Measurements from ENCODE around the gene AKAP12. TPM values are rescaled to one million over a fixed set of nuclear protein-coding genes. Genes with fewer than 3 reads are reported as not detected.

Gene AKAP12
- total and polyA plus RNA-seq, 2 experiments from 2014 or later, result 90.1 to 137 TPM

GRCh38 chr6:151211075-151211474, 28.7 kb upstream of the AKAP12 start (continued):
- no peak for TF ChIP-seq NANOG (IDR thresholded peaks at IDR 0.05; ENCODE audit: borderline replicate concordance)

- Histone ChIP-seq H3F3A (replicated peaks; ENCODE audit: low read depth) (no peaks in the 10 kb centered on the region), H2AFZ (no peak overlapping the region), H3K4me3 (no peak overlapping the region), H4K20me1 (replicated peaks; ENCODE audit: insufficient read depth) (no peaks in the 10 kb centered on the region), H3K27ac (ENCODE audit: low read depth) (no peak overlapping the region), H3K4me2 (no peak overlapping the region), H3K79me2 (replicated peaks; ENCODE audit: insufficient read depth) (no peaks in the 10 kb centered on the region), H3K4me1 (ENCODE audit: insufficient read depth) (no peaks in the 10 kb centered on the region), H3K36me3 (ENCODE audit: insufficient read depth) (no peaks in the 10 kb centered on the region; the same call in 1 of the 2 replicates), H3K27me3 (ENCODE audit: insufficient read depth) (no peaks in the 10 kb centered on the region), H3K9me2 (ENCODE audit: insufficient read depth) (no peaks in the 10 kb centered on the region)
- no peak overlapping the region for H3K4me3 Mint-ChIP-seq
- no peak overlapping the region for H3K27ac Mint-ChIP-seq
- peaks cover 30% of the 10 kb centered on the region for H3K9me3 Mint-ChIP-seq
- DNase-seq (ENCODE audit: low spot score) (no peak), ATAC-seq (no peak)
- peaks cover 3% of the 10 kb centered on the region for H3K27me3 Mint-ChIP-seq (ENCODE audit: insufficient read depth, low read depth, poor library complexity)
- peaks cover 14% of the 10 kb centered on the region; the same call in 1 of the 3 replicates for H3K36me3 Mint-ChIP-seq (ENCODE audit: low read depth)
- no peak for TF ChIP-seq CREB1 (CRISPR knock-in tag; IDR thresholded peaks at IDR 0.05; ENCODE audit: low read depth)
- TF ChIP-seq EZH2 (IDR thresholded peaks at IDR 0.05; ENCODE audit: low read depth, unreplicated experiment), result no peak
- no peak for TF ChIP-seq STAT1 (IDR thresholded peaks at IDR 0.05; ENCODE audit: unreplicated experiment)
- no peak for TF ChIP-seq NANOG (IDR thresholded peaks at IDR 0.05; ENCODE audit: borderline replicate concordance)
- no peak for TF ChIP-seq ZNF331 (CRISPR knock-in tag; IDR thresholded peaks at IDR 0.05; ENCODE audit: low read depth)
- no peak for TF ChIP-seq ETS1 (IDR thresholded peaks at IDR 0.05)
- no peak for TF ChIP-seq POLR2AphosphoS5 (IDR thresholded peaks at IDR 0.05; ENCODE audit: low read depth)
- TF ChIP-seq EZH2phosphoT487 (IDR thresholded peaks at IDR 0.05; ENCODE audit: unreplicated experiment), result no peak
- no peak for TF ChIP-seq JUNB (IDR thresholded peaks at IDR 0.05; ENCODE audit: unreplicated experiment)
- no peak for TF ChIP-seq CTCF (conservative IDR thresholded peaks at IDR 0.05; ENCODE audit: low read depth in 2 of 2)
- peaks cover 4% of the 10 kb centered on the region for H3K4me1 Mint-ChIP-seq
These were observed 26.4 kb upstream of the AKAP12 start for GRCh38 chr6:151213352-151213751.

GRCh38 chr6:151215999-151216398, 23.8 kb upstream of the AKAP12 start:
- no peaks in the 10 kb centered on the region for H3K4me1 ChIP-seq (ENCODE audit: insufficient read depth)
- H3K79me2 ChIP-seq (replicated peaks; ENCODE audit: insufficient read depth), result no peaks in the 10 kb centered on the region
- peaks cover 4% of the 10 kb centered on the region for H3K4me1 Mint-ChIP-seq
- DNase-seq (ENCODE audit: low spot score), result peak; percentile 29
- no peaks in the 10 kb centered on the region for H3K36me3 ChIP-seq (ENCODE audit: insufficient read depth)
- no peak overlapping the region for H3K27ac Mint-ChIP-seq
- H3K9me3 Mint-ChIP-seq, result peaks cover 21% of the 10 kb centered on the region
- H3K27me3 Mint-ChIP-seq (ENCODE audit: insufficient read depth, low read depth, poor library complexity), result peaks cover 4% of the 10 kb centered on the region
- no peak overlapping the region for H3K4me2 ChIP-seq
- peak overlapping the region; percentile 83; the same call in 1 of the 2 replicates for H2AFZ ChIP-seq
- peak; percentile 67 for ATAC-seq
- TF ChIP-seq CTCF (conservative IDR thresholded peaks at IDR 0.05; ENCODE audit: low read depth in 2 of 2) (peak; percentile 25 to 26), ZNF331 (CRISPR knock-in tag; IDR thresholded peaks at IDR 0.05; ENCODE audit: low read depth) (no peak), STAT1 (IDR thresholded peaks at IDR 0.05; ENCODE audit: unreplicated experiment) (no peak), ZNF114 (CRISPR knock-in tag; IDR thresholded peaks at IDR 0.05) (no peak), NANOG (IDR thresholded peaks at IDR 0.05; ENCODE audit: borderline replicate concordance) (no peak), EZH2phosphoT487 (IDR thresholded peaks at IDR 0.05; ENCODE audit: unreplicated experiment) (no peak)
- H3K27ac ChIP-seq (ENCODE audit: low read depth), result no peak overlapping the region
- no peaks in the 10 kb centered on the region for H3K27me3 ChIP-seq (ENCODE audit: insufficient read depth)
- H3K9me2 ChIP-seq (ENCODE audit: insufficient read depth), result no peaks in the 10 kb centered on the region
- H3K36me3 Mint-ChIP-seq (ENCODE audit: low read depth), result peaks cover 14% of the 10 kb centered on the region; the same call in 1 of the 3 replicates
- H3K4me3 ChIP-seq, result no peak overlapping the region
- no peaks in the 10 kb centered on the region for H4K20me1 ChIP-seq (replicated peaks; ENCODE audit: insufficient read depth)
- no peak overlapping the region for H3K4me3 Mint-ChIP-seq
- no peaks in the 10 kb centered on the region for H3F3A ChIP-seq (replicated peaks; ENCODE audit: low read depth)

All from GM23338 (cell line).